ENCODE data around the gene TINCR.
"Not testable (repeated sequence)": the region's sequence is repeated elsewhere in the genome, so short reads cannot be mapped to it uniquely, and the experiment has no call there.

TINCR gene

DNA sequence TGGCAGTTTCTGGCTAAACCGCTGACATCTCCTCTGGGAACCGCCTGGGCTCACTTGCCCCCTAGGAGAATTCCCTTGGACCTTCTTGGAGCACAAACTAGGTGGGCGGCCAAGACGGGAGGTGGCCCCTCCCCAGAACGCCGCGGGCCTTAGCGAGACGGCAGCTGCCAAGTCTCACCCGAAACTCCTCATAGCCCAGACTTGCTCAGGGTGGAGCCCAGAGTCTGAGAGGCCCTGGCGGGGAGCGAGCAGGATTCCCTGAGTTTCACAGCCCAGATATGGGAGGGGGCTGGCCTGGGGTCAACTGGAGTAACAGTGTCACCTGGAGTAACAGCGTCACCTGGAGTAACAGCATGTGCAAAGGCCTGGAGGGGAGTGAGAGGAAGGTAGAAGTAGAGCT is 10.1 kb downstream of the TINCR start:
- no peak for DNase-seq

GRCh38 chr19:5554828-5555227 is 12.9 kb downstream of the TINCR start:
- no peak for DNase-seq

- DNase-seq = no peak
Measured at GRCh38 chr19:5553892-5554291, 13.9 kb downstream of the TINCR start.

- no peak for DNase-seq
Measured at GRCh38 chr19:5547881-5548280, 19.9 kb downstream of the TINCR start.

DNA sequence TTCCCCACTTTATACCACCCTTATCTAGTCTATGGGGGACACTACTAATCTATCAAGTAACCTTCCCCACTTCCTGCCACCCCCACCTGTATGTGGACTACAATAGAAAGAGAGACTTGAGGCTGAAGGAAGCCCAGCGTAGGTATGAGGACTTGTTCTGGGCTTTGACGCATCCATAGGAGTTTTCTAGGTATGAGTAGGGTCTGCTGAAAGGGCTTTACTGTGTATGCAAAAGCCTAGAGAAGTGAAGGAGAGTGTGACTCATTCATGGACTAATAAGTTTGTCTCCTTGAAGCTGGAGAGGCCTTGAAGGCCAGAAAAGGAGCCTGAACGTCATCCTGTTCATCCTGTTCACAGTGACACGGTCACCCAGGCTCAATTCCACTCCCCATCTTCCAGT is 21.8 kb downstream of the TINCR start:
- no peak for DNase-seq

GRCh38 chr19:5545051-5545450 is 22.7 kb downstream of the TINCR start:
- no peak for DNase-seq

- no peak for DNase-seq
Measured at GRCh38 chr19:5542665-5543064, 25.1 kb downstream of the TINCR start.

GRCh38 chr19:5541456-5541855 is 26.3 kb downstream of the TINCR start:
- no peak for DNase-seq

- no peak for DNase-seq
Measured at GRCh38 chr19:5540208-5540607, 27.5 kb downstream of the TINCR start.

GRCh38 chr19:5537870-5538269 is 29.9 kb downstream of the TINCR start:
- DNase-seq = no peak

GRCh38 chr19:5536982-5537579 is 30.7 kb downstream of the TINCR start:
- DNase-seq = not testable (repeated sequence)

DNA sequence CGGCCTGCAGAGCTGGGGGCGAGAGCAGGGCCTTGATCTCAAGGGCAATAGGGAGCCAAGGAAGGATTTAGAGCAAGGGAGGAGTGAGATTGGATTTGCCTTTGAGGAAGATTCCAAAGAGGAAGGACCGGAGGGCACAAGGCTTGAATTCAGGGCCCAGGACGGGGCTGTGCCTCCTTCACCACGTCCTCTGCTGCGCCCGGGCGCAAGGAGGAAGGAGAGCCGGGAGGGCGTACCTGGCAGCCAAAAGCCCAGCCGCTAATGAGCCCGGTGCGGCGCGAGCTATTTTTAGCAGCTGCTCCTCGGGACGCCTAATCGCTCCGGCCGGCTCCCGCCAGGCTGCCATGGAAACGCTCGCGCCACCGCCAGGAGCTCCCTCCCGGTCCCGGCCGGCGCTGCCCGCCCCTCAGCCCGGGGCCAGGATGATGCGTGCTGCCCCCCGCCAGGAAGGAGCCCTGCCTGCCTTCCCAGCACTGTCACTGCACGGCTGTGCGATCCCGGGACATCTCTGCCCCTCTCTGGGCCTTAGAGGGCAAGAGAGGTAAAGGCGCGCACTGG is 31.3 kb downstream of the TINCR start:
- DNase-seq = no peak

DNA sequence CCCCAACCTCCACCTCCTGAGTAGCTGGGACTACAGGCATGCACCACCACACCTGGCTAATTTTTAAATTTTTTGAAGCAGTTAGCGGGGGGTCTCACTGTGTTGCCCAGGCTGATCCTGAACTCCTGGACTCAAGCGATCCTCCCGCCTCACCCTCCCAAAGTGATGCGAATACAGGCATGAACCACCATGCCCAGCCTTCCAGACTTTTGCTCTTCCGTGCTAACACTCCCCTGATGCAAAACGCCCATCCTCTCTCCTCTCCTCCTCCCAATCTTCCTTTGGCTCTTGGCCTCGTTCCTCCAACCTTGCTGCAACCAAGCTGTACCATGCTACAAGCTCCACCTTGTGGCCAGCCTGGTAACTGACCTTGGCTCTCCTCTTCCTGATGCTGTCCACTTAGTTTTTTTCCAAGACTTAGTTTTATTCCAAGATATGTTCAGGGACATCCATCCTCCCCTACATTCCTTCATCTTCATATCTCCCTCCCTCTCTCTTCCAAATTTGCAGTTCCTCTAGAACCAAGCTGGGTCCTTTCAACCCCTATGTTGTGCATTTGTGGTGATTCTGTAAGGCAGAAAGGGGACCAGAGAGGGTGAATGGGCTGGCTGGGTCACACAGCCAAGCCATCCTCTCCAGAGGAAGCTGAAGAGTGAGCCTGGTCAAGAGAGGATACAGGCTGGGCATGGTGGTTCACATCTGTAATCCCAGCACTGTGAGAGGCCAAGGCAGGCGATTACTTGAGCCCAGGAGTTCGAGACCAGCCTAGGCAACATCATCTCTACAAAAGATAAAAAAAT is 32.8 kb downstream of the TINCR start:
- peak; percentile 70 for DNase-seq

- no peak for DNase-seq
Measured at GRCh38 chr19:5533257-5533656, 34.5 kb downstream of the TINCR start.

- no peak for DNase-seq
Measured at GRCh38 chr19:5530701-5531100, 37.1 kb downstream of the TINCR start.

DNA sequence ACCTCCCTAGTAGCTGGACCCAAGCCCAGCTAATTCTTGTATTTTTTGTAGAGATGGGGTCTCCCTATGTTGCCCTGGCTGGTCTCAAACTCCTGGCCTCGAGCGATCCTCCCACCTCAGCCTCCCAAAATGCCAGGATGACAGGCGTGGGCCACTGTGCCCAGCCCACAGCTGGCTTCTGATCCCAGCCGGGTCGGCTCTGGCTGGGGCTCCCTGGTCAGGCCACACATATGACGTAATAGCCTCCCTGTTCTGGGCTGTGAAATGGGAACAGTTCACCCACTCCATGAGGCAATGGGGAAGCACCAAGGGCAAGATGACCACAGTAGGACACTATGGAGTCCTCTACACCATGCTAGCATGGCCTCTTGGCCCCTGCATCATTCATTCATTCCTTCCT is 41.1 kb downstream of the TINCR start:
- no peak for DNase-seq

GRCh38 chr19:5524081-5524480 is 43.7 kb downstream of the TINCR start:
- no peak for DNase-seq

GRCh38 chr19:5522106-5522505 is 45.6 kb downstream of the TINCR start:
- no peak for DNase-seq

- no peak for DNase-seq
Measured at GRCh38 chr19:5520501-5520900, 47.3 kb downstream of the TINCR start.

- DNase-seq = no peak
Measured at GRCh38 chr19:5519076-5519475, 48.7 kb downstream of the TINCR start.

DNA sequence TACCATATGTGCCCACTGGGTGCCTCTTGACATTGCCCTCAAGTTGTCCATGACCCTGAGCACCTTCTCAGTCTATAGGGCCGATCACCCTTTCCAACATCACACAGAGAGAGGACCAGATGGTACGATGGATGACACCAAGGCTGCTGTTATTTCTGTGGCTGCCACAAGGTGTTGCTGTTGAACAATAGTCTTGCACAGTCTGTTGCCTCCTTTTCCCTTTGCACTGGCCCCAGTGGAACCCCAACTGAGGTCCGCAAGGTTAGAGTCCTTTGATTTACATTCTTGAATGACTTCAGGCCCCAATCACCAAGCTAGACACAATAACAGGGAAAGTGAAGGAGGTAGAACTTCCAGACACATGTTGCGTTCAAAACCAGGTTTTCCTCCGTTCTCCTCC is 52.0 kb downstream of the TINCR start:
- DNase-seq = no peak

GRCh38 chr19:5514001-5514400 is 53.8 kb downstream of the TINCR start:
- no peak for DNase-seq

GRCh38 chr19:5512715-5513114 is 55.0 kb downstream of the TINCR start:
- DNase-seq = no peak

All from stimulated activated CD8-positive, alpha-beta memory T cell treated with anti-CD3 and anti-CD28 coated beads, Interleukin-4, amount 100 ng/mL, for 48 hours (primary cell).